ENCODE results near the gene TRPV3.

TRPV3 gene

GRCh38 chr17:3557768-3558583, at the start of gene TRPV3:
TRPV3 (minus strand) TSS chr17:3557812; CDS start chr17:3554850, 2,962 bp downstream.
- DNase-seq (ENCODE audit: low read depth) = peak; percentile 97
- no peak for TF ChIP-seq CTCF (IDR thresholded peaks at IDR 0.05; ENCODE audit: insufficient read depth, low read depth, low read length, missing control alignments)
- H3K4me3 ChIP-seq (ENCODE audit: low read length) = peak within 1 kb of the TSS; percentile 43

DNA sequence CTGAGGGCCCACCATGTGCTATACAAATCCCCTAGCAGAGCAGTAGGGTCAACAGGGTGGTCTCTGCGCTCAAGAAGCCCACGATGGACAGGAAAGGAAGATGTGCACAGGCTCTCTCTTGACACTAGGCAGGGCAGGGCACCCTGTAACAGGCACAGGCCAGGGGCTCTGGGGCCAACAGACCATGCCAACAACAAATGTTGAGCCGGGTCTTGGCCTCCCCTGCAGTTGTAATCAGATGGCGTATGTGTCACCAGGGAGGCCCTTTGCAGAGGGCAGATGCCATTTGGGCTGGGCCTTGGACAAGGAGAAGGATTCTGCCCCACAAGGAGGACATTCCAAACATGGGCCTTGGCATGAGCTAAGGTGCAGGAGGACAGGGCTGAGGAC, 46.3 kb upstream of the TRPV3 start:
- DNase-seq (ENCODE audit: low read depth) = no peak
- H3K4me3 ChIP-seq (ENCODE audit: low read length) = no peak overlapping the region
- TF ChIP-seq CTCF (IDR thresholded peaks at IDR 0.05; ENCODE audit: insufficient read depth, low read depth, low read length, missing control alignments) = no peak

GRCh38 chr17:3603119-3603869, 45.7 kb upstream of the TRPV3 start:
- TF ChIP-seq CTCF (IDR thresholded peaks at IDR 0.05; ENCODE audit: insufficient read depth, low read depth, low read length, missing control alignments) = no peak
- no peak overlapping the region for H3K4me3 ChIP-seq (ENCODE audit: low read length)
- DNase-seq (ENCODE audit: low read depth) = peak; percentile 98

- DNase-seq (ENCODE audit: low read depth) = peak; percentile 40
- TF ChIP-seq CTCF (IDR thresholded peaks at IDR 0.05; ENCODE audit: insufficient read depth, low read depth, low read length, missing control alignments) = peak; percentile 40
- no peak overlapping the region for H3K4me3 ChIP-seq (ENCODE audit: low read length)
These were observed 44.9 kb upstream of the TRPV3 start for GRCh38 chr17:3602499-3602898.

GRCh38 chr17:3600529-3601205, 43.1 kb upstream of the TRPV3 start:
- no peak for DNase-seq (ENCODE audit: low read depth)
- TF ChIP-seq CTCF (IDR thresholded peaks at IDR 0.05; ENCODE audit: insufficient read depth, low read depth, low read length, missing control alignments) = no peak
- H3K4me3 ChIP-seq (ENCODE audit: low read length) = no peak overlapping the region

- no peak for DNase-seq (ENCODE audit: low read depth)
- H3K4me3 ChIP-seq (ENCODE audit: low read length) = no peak overlapping the region
- TF ChIP-seq CTCF (IDR thresholded peaks at IDR 0.05; ENCODE audit: insufficient read depth, low read depth, low read length, missing control alignments) = no peak
These were observed 40.5 kb upstream of the TRPV3 start for GRCh38 chr17:3598078-3598477.

Measured in epithelial cell of esophagus (primary cell).